GM12864 (cell line): ENCODE results near the gene DAG1.

Experiments used
- DNase-seq: peaks from one replicate; pipeline ENCODE4 v3.0.0-alpha.2; 2011; ENCODE audit warnings: low read depth
- H3K4me3 ChIP-seq: 2 replicates; pipeline ENCODE4 v1.5.1; 2011; ENCODE audit warnings: mild to moderate bottlenecking, low read depth, low read length, control low read depth
- CTCF ChIP-seq: IDR thresholded peaks from 2 replicates; pipeline ENCODE4 v1.5.1; 2011; ENCODE audit warnings: low read depth, mild to moderate bottlenecking, moderate library complexity, low read length, control low read depth, inconsistent platforms; ENCODE audit errors: missing control alignments

DAG1 gene

GRCh38 chr3:49563766-49564165, 93.7 kb downstream of the DAG1 start:
- TF ChIP-seq CTCF: no peak
- no peak for DNase-seq
- H3K4me3 ChIP-seq: no peak overlapping the region

GRCh38 chr3:49566312-49566711, 96.2 kb downstream of the DAG1 start:
- no peak overlapping the region for H3K4me3 ChIP-seq
- no peak for DNase-seq
- TF ChIP-seq CTCF: peak; percentile 38

GRCh38 chr3:49567406-49567805, 97.3 kb downstream of the DAG1 start:
- DNase-seq: no peak
- no peak overlapping the region for H3K4me3 ChIP-seq
- TF ChIP-seq CTCF: no peak

- DNase-seq: no peak
- no peak overlapping the region for H3K4me3 ChIP-seq
- TF ChIP-seq CTCF: no peak
Measured at GRCh38 chr3:49568965-49569364, 98.9 kb downstream of the DAG1 start.

GRCh38 chr3:49570028-49570654, 100.1 kb downstream of the DAG1 start:
- H3K4me3 ChIP-seq: no peak overlapping the region
- DNase-seq: no peak
- no peak for TF ChIP-seq CTCF

- TF ChIP-seq CTCF: no peak
- H3K4me3 ChIP-seq: no peak overlapping the region
- DNase-seq: no peak
Measured at GRCh38 chr3:49582177-49582576, 112.1 kb downstream of the DAG1 start.
